Immature natural killer cell (primary cell): ENCODE measurements around the gene CARHSP1. TPM values are rescaled to one million over a fixed set of nuclear protein-coding genes. Genes with fewer than 3 reads are reported as not detected.

ENCODE experiments used
- DNase-seq, 3 donors: peaks; one replicate each; pipeline ENCODE4 v3.0.0; 2022; ENCODE audit warnings: mixed read lengths in 1 of 3
- H3K27ac Mint-ChIP-seq, 6 donors: one replicate each; pipeline ENCODE4 v1.8.0; 2020; ENCODE audit warnings: mixed read lengths in 6 of 6, mild to moderate bottlenecking in 5 of 6, inconsistent platforms in 4 of 6, moderate library complexity in 3 of 6
- H3K27me3 Mint-ChIP-seq, 3 donors: one replicate each; pipeline ENCODE4 v1.8.0; 2020 to 2021; ENCODE audit warnings: low read depth in 3 of 3, mild to moderate bottlenecking in 3 of 3, mixed read lengths in 3 of 3, moderate library complexity in 3 of 3, inconsistent platforms in 1 of 3
- H3K36me3 Mint-ChIP-seq, 3 donors: one replicate each; pipeline ENCODE4 v1.8.0; 2020; ENCODE audit warnings: mixed read lengths in 3 of 3, inconsistent platforms in 2 of 3, mild to moderate bottlenecking in 2 of 3
- H3K4me1 Mint-ChIP-seq, 2 donors: one replicate each; pipeline ENCODE4 v1.8.0; 2020; ENCODE audit warnings: inconsistent platforms in 2 of 2, mild to moderate bottlenecking in 2 of 2, mixed read lengths in 2 of 2, moderate library complexity in 1 of 2
- H3K4me3 Mint-ChIP-seq, 5 donors: one replicate each; pipeline ENCODE4 v1.8.0; 2020; ENCODE audit warnings: mild to moderate bottlenecking in 5 of 5, mixed read lengths in 5 of 5, inconsistent platforms in 3 of 5, moderate library complexity in 3 of 5
- H3K9me3 Mint-ChIP-seq, 6 donors: one replicate each; pipeline ENCODE4 v1.8.0; 2020; ENCODE audit warnings: mild to moderate bottlenecking in 6 of 6, mixed read lengths in 6 of 6, inconsistent platforms in 4 of 6, moderate library complexity in 3 of 6
- polyA plus RNA-seq, 3 donors: library from polyadenylated mRNA; unstranded; fragments of 300-500 nt; fragmentation: Illumina TruSeq; gene quantifications; one replicate each; pipeline ENCODE4 v1.2.3, GENCODE V29; 2021

Gene CARHSP1
- polyA plus RNA-seq, 3 donors from 2014 or later = 83.0 to 96.8 (median 92.9) TPM

DNA sequence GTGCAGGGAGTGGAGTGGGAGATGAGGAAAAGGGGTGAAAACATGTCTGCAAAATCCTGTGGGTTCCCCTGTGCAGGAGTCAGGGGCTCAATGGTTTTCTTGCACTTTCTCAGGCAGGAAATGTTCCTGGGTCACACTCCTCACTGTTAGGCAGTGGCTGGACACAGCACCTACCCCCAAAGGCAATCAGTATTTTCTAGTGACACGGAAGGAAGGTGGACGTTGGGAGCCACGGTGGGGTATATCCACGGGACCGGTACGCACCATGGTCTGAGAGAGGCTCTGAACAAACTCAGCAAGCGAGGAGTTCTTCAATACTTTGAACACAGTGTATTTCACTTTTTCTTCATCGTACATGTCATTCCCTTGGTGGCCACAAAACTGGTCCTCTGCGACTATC is 34.2 kb upstream of the CARHSP1 start:
- no peak for DNase-seq
- Mint-ChIP-seq H3K9me3 (no peaks in the 10 kb centered on the region), H3K27me3 (peaks cover 0 to 9% (median 3%) of the 10 kb centered on the region in 3 donors), H3K4me3 (no peak overlapping the region), H3K4me1 (peaks cover 0 to 5% of the 10 kb centered on the region in 2 donors), H3K27ac (no peak overlapping the region), H3K36me3 (peaks cover 35 to 81% (median 40%) of the 10 kb centered on the region in 3 donors)

DNA sequence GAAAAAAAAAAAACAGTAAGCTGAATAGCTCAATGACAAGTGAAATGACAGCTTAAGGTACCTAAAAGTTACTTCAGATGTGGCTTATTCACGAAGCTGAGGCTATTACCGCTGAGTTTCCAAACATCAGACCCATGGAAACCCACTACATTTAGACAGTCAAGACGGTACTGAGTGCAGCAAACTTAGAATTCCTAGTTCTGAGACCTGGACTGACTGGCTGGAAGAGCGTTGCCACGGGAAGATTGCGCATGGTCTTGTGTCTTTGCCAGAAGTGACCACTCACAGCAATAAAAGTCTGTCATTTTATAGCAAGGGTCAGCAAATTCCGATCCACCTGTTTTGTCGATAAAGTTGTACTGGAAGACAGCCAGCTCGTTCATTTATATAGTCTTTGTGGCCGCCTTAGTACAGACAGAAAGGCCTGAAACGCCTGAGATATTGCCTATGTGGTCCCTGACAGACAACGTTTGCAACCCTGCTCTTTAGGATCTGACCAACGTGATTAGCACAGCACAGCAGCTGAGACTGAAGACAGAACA is 32.6 kb upstream of the CARHSP1 start:
- Mint-ChIP-seq H3K27me3 (peaks cover 0 to 9% (median 3%) of the 10 kb centered on the region in 3 donors), H3K4me3 (no peak overlapping the region), H3K9me3 (no peaks in the 10 kb centered on the region), H3K4me1 (no peaks in the 10 kb centered on the region), H3K36me3 (peaks cover 35 to 85% (median 46%) of the 10 kb centered on the region in 3 donors), H3K27ac (no peak overlapping the region)
- no peak for DNase-seq

DNA sequence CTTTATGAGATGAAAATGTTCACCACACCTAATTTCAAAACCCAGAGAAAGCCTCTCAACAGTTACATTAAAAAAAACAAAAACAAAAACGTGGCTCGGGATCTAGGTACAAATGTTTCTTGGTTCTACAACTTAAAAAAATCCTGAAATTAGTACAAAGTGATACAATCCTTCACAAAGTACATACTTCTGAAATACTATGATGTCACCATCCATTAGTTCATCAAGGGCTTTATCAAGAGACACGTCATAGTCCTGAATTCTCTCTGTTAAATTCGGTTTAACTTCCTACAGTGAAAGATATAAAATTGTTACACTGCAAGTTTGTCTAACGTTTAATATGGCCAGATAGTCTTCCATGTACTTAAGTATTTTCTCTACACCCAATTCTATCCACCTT is 31.5 kb upstream of the CARHSP1 start:
- Mint-ChIP-seq H3K27me3 (peaks cover 0 to 9% (median 0%) of the 10 kb centered on the region in 3 donors), H3K9me3 (no peaks in the 10 kb centered on the region), H3K4me3 (no peak overlapping the region), H3K27ac (no peak overlapping the region), H3K4me1 (no peaks in the 10 kb centered on the region), H3K36me3 (peaks cover 32 to 79% (median 42%) of the 10 kb centered on the region in 3 donors)
- no peak for DNase-seq

DNA sequence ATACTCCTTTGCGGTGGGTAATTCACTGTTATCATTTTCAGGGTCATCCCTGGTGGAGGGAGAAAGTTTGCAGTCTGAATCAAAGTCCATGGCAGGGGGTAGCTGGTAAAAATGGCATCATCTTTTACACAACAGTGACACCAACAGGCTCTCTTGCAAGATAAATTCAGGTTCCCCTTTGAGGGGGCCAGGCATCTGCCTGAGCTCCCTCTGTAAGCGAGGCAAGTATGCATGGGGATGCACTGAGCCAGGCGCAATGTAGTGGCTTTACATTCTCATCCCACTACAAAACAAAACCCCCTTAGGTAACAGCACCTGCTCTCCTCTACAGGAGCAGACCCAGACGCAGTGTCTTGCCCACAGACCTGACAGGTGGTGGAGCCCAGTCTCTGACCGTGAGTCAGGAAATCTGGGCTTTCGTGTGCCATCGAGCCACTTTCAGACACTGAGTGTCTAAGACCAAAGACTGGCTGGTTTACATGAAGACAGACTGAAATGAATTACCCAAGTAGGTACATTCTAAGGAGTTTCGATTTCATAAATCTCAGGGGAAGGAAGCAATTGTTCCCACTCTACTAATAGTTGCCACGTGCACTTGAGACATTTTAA is 31.0 kb upstream of the CARHSP1 start:
- peak overlapping the region in 1 of 6 donors; percentile 25 for H3K27ac Mint-ChIP-seq
- no peak for DNase-seq
- H3K9me3 Mint-ChIP-seq = no peaks in the 10 kb centered on the region
- H3K36me3 Mint-ChIP-seq = peaks cover 30 to 80% (median 41%) of the 10 kb centered on the region in 3 donors
- peaks cover 0 to 9% (median 0%) of the 10 kb centered on the region in 3 donors for H3K27me3 Mint-ChIP-seq
- H3K4me3 Mint-ChIP-seq = no peak overlapping the region
- H3K4me1 Mint-ChIP-seq = no peaks in the 10 kb centered on the region

DNA sequence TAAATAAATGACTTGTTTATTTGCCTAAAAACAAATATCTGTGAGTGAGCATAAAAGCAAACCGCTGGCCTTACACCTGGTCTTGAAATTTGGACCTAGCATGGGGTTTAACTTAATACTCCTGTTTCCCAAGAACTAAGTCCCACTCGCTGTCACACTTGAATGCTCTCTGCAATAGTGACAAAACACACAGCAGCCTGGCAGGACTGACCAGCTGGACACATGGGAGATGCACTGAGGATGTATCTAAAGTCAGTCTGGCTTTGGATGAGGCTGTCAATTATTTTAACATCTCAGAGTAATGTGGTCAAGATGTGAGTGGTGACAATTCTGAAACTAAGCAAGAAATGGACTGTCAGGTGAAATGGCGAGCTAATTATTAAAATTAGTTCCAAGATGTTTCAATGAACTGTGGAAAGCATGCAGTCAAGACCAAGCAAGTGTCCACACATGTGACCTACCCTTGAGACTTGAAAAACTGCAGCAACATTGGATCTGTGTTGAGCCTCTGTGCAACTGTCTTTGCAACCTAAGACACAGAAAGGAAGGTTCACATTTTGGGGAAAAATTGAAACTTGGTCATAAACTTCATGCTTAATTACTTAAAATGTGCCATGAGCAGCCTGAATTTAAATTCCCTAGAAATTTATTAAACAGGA is 30.0 kb upstream of the CARHSP1 start:
- DNase-seq = no peak
- Mint-ChIP-seq H3K4me3 (no peak overlapping the region), H3K9me3 (no peaks in the 10 kb centered on the region), H3K27me3 (peaks cover 0 to 9% (median 0%) of the 10 kb centered on the region in 3 donors), H3K27ac (no peak overlapping the region), H3K4me1 (no peaks in the 10 kb centered on the region), H3K36me3 (peaks cover 27 to 83% (median 42%) of the 10 kb centered on the region in 3 donors)

DNA sequence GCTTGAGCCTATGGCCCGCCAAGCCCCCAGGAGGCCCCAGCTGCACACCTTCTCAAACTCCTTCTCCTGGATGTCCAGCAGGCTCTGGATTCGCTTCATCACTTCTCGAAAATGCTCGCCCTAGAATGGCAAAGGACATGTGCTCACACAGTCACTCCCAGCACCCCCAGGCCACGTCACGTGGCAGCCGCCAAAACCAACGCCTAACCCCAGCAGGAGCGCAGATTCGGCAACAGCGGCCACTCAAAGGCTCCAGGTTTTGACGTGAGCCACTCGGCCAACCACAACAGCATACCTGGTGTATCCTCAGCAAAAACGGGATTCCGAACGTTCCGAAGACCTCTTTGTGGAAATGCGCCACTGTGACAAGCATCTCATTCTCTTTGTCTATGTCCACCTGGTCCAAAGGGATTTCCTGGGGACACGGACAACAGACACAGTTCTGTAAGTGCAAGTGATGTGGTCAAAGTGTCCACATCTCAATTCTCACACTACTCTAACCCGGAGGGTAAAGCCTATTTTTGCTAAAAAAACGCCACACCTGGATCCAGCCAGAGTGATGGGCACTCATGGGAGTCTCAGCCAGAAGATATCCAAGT is 26.0 kb upstream of the CARHSP1 start:
- Mint-ChIP-seq H3K27ac (peak overlapping the region in 4 of 6 donors; percentile 6 to 29 (median 20)), H3K4me3 (no peak overlapping the region), H3K9me3 (no peaks in the 10 kb centered on the region), H3K27me3 (peaks cover 0 to 6% (median 5%) of the 10 kb centered on the region in 3 donors), H3K36me3 (peaks cover 14 to 72% (median 38%) of the 10 kb centered on the region in 3 donors), H3K4me1 (peaks cover 0 to 6% of the 10 kb centered on the region in 2 donors)
- no peak for DNase-seq

DNA sequence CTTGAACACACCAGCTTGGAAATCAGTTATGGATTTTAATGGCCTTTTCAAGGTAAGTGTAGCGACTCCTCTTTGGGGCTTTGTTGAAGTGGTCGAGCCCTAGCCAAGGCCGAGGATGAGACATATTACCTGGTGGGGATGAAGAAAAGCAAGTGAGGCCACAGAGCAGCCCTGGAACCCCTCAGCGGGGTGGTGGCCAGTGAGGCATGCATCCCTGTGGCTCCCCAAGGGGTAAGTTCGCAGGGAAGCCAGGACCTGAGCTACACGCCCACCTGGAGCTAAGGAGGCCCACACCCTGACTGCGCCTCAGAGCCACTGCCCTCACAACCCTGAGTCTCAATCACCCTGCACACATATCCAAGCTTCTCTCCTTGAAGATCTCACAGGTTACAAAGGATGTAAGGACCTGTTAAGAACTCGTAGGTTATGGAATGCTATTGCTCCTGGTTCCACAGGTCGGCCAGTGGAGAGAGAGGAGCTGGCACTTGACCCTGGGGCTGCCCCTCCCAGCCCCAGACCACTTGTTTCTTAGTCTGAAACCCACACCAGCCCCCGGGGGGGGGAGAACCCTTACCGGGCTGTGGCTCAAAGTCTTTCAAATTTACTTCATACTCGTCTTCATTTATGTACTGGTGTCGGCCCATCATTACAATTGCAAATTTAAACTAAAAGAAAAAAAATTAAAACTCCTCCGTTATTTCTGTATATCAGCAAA is 25.3 kb upstream of the CARHSP1 start:
- Mint-ChIP-seq H3K4me1 (peaks cover 0 to 6% of the 10 kb centered on the region in 2 donors), H3K27ac (peak overlapping the region in 1 of 6 donors; percentile 29), H3K27me3 (peaks cover 2 to 6% (median 5%) of the 10 kb centered on the region in 3 donors), H3K4me3 (no peak overlapping the region), H3K9me3 (no peaks in the 10 kb centered on the region), H3K36me3 (peaks cover 14 to 64% (median 33%) of the 10 kb centered on the region in 3 donors)
- DNase-seq = no peak

DNA sequence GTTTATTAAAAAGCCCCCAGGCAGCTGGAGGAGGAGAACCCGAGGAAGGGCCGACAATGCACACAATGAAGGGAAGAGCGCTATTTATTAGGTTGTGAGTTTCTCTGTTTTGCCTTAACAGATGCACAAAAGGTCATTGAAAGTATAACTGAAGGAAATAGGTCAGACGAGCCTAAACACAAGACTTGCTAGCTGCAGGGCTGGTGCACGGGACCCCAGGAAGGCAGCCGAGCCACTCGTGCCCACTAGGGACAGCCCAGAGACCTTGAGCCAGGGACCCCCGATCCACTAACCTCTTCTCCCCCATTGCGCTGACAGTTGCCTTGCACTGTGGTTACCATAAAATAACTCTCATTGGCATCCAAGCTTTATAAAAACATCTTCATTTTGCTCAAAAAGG is 24.6 kb upstream of the CARHSP1 start:
- no peak for DNase-seq
- H3K4me3 Mint-ChIP-seq = no peak overlapping the region
- no peaks in the 10 kb centered on the region for H3K9me3 Mint-ChIP-seq
- no peak overlapping the region for H3K27ac Mint-ChIP-seq
- peaks cover 2 to 6% (median 5%) of the 10 kb centered on the region in 3 donors for H3K27me3 Mint-ChIP-seq
- H3K4me1 Mint-ChIP-seq = peaks cover 0 to 6% of the 10 kb centered on the region in 2 donors
- H3K36me3 Mint-ChIP-seq = peaks cover 14 to 60% (median 33%) of the 10 kb centered on the region in 3 donors

DNA sequence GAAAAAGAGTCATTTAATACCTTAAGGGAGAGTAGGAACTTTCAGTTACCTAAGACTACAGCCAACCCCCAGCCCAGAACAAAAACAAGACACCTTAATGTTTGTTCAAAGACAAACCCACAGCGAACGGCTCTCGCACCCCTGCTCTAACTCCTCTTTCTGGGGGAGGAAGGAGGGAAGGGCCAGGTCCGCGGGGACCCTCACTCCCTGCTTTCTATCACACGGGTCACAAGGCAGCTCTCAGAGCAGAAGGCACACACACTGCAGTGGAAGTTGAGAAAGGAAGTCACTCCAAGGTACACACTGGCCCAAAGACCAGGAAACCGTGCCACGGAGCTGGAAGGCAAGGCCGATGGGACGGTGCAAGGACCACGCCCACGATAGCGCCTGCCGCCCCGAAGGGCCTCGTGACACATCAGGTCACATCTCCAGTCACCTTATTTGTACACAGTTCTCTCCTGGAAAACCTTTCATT is 23.3 kb upstream of the CARHSP1 start:
- Mint-ChIP-seq H3K4me1 (peaks cover 0 to 6% of the 10 kb centered on the region in 2 donors), H3K4me3 (no peak overlapping the region), H3K27me3 (peaks cover 2 to 8% (median 6%) of the 10 kb centered on the region in 3 donors), H3K9me3 (no peaks in the 10 kb centered on the region), H3K36me3 (peaks cover 17 to 51% (median 31%) of the 10 kb centered on the region in 3 donors), H3K27ac (peak overlapping the region in 5 of 6 donors; percentile 11 to 69 (median 26))
- no peak for DNase-seq

DNA sequence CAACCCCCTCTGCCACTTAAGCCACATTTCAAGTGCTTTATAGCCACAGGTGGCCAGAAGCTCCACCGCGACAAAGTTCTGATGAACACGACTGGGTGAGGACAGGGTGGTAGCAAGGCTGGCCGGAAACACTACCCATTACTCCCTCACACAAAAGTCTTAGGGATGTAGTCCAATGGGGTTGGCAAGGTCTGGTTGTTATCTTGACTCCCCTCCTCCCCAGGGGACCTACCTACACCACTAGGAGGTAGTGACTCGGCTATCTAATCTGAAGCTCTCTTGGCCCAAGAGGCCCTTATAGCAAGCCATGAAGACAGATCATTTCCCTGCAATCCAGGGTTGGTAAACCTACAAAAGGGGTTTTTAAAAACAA is 21.7 kb upstream of the CARHSP1 start:
- Mint-ChIP-seq H3K9me3 (no peaks in the 10 kb centered on the region), H3K27me3 (peaks cover 2 to 11% (median 6%) of the 10 kb centered on the region in 3 donors), H3K36me3 (peaks cover 16 to 43% (median 26%) of the 10 kb centered on the region in 3 donors), H3K27ac (peak overlapping the region in 3 of 6 donors; percentile 1 to 66 (median 20)), H3K4me1 (peaks cover 7 to 11% of the 10 kb centered on the region in 2 donors), H3K4me3 (no peak overlapping the region)
- DNase-seq = no peak

DNA sequence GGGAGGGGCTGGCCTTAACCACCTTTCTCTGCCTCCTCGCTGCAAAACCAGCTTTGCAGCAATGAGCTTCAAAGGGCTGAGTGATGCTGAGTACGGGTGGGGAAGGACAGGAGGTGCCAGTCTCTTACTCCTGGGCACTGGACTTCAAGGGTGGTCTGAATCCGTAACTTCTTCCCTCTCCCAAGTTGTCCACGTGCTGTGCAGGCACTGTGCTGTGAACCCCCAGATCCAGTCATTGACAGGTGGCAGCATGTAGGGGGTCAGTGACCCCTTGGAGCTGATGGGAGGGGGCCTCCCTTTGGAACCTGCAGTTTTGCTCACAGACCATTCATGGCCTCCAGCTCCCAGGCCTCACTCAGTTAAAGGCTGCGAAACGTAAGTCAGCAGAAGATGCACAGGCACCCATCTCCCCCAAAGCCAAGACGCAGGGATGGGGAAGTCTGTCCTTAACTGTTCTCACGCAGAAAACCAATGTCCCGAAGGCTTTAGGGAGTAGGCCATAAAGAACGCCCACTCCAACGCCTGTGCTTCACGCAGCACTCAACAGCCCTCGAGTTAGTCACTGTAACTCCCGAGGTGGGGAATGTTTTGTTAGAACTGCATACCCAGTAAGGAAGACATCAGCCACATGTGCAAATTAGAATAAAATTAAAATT is 21.2 kb upstream of the CARHSP1 start:
- H3K36me3 Mint-ChIP-seq = peaks cover 12 to 38% (median 21%) of the 10 kb centered on the region in 3 donors
- H3K4me1 Mint-ChIP-seq = peaks cover 9 to 13% of the 10 kb centered on the region in 2 donors
- no peak overlapping the region for H3K27ac Mint-ChIP-seq
- no peak overlapping the region for H3K4me3 Mint-ChIP-seq
- H3K9me3 Mint-ChIP-seq = no peaks in the 10 kb centered on the region
- H3K27me3 Mint-ChIP-seq = peaks cover 4 to 14% (median 6%) of the 10 kb centered on the region in 3 donors
- no peak for DNase-seq

DNA sequence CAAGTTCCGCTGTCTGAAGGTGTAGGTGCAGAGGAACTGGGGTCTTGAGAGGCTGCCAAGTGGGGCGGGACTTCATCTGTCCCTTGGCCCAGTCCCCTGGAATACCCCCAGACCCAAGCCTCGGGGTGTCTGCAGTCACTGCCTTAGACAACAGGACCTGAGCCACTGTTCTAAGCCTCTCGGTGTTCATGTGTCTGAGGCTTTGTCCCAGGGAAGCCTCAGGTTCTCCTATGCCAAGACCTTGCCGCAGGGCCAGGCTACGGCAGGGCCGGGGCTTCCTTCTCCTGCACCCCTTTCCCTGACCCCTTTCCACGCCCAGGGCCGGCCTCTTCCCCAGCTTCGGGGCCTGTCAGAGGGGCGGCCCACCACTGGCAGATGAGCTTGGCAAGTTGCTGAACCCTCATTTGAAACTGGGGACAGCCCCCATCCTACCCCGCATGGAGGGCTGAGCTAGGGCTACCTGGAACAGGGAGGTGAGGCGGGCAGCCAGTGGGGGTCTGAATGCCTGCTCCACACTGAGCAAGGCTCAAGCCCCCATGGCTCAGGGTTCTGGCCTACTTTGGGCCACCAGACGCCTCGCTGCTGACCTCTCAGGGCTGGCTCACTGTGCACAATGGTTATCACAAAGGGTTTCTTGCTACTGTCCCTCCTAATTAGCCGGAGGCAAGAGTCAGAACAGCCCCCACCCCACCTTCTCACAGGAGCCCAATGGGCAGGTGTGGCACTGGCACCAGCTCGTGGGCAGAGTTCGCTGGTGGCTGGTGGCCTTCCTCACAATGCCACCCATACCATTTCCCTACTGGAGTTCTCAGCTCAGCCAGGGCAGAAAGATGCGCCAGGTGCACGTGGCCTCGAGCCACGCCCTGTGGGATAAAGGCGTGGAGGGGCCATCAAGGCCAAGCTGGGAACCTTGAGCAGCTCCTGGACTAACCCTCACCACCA is 20.4 kb upstream of the CARHSP1 start:
- Mint-ChIP-seq H3K36me3 (peaks cover 12 to 30% (median 16%) of the 10 kb centered on the region in 3 donors), H3K4me3 (no peak overlapping the region), H3K27me3 (peaks cover 4 to 14% (median 6%) of the 10 kb centered on the region in 3 donors), H3K9me3 (no peaks in the 10 kb centered on the region), H3K4me1 (peaks cover 9 to 13% of the 10 kb centered on the region in 2 donors), H3K27ac (no peak overlapping the region)
- no peak for DNase-seq
